HEK293 (cell line): ENCODE data around the gene MYRIP.

Experiments
- CTCF ChIP-seq: fragments of 450-650 bp; formaldehyde crosslinking; IDR thresholded peaks from 2 replicates; pipeline ENCODE4 v1.5.1; 2016; ENCODE audit warnings: missing biosample characterization, missing genetic modification characterization
- IKZF3 ChIP-seq: fragments of 450-650 bp; IDR thresholded peaks from 2 replicates; pipeline ENCODE4 v1.5.0; 2018; ENCODE audit warnings: missing biosample characterization, mild to moderate bottlenecking, missing genetic modification characterization, moderate library complexity
- RBAK ChIP-seq: fragments of 450-650 bp; formaldehyde crosslinking; IDR thresholded peaks from 2 replicates; pipeline ENCODE4 v1.5.1; 2016; ENCODE audit warnings: missing biosample characterization, missing genetic modification characterization
- ZBTB7A ChIP-seq: fragments of 450-650 bp; formaldehyde crosslinking; IDR thresholded peaks from 2 replicates; pipeline ENCODE4 v1.5.1; 2016; ENCODE audit warnings: low read depth, missing biosample characterization, missing genetic modification characterization
- ZNF350 ChIP-seq: fragments of 450-650 bp; formaldehyde crosslinking; IDR thresholded peaks from 2 replicates; pipeline ENCODE4 v1.5.0; 2017; ENCODE audit warnings: missing biosample characterization, mild to moderate bottlenecking, missing genetic modification characterization

DNA sequence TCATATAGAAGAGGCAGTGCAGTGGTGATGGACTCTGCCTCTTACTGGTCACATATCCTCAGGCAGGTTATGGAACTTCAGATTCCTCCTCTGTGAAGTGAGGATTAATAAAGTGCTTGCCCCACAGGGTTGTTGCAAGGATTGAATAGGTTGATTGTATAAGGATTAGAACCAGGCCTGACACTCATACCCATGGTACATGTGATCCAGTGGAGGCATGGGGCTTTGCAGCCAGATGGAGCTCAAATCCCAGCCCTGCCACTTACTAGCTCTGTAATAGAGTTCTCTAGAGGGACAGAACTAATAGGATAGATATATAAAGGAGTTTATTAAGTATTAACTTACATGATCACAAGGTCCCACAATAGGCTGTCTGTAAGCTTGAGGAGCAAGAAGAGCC is 315.5 kb downstream of the MYRIP start:
- TF ChIP-seq ZNF350 (tag by site-specific recombination) (no peak), CTCF (tag by site-specific recombination) (no peak), ZBTB7A (tag by site-specific recombination) (no peak), RBAK (tag by site-specific recombination) (no peak), IKZF3 (tag by site-specific recombination) (no peak)
